ENCODE data around the gene GCK. TPM values are rescaled to one million over a fixed set of nuclear protein-coding genes. Genes with fewer than 3 reads are reported as not detected.

GCK gene
- total and polyA plus RNA-seq, 4 donors = 0.09 to 12.7 (median 0.44) TPM

DNA sequence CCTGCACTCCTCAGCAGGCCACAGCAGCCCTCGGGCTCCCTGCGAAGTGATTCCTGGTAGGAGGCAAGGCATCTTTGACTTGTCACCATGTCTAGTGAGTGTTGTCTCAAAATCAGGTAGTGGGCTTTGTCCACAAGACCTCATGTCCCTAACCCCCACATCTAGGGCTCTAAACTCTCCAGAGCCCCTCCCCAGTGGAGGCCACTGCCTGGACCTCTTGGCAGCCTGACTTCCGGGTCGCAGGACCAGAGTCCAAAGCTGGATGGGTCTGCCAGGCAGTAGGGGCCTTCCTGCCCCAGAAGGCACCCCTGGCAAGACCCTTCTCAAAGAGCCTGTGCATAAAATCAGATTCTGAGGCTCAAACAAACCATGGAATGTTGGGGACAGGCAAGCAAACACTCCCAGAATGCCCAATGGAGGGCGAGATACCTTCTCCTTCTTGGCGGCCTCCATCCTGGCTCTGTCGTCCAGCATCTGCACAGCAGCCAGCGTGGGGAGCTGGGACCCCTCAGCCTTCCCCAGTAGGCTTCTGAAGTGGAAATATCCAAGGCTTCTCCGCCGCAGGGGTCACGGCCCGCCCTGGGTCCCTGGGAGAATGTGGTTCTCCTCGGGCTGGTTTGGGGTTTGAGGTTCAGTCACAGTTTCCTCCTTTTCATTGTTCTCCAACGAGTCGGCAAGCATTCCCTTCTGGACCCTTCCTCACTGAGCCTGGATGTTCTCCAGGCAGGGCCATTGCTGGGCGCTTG lies 586 bp downstream of the GCK start:
- DNase-seq (ENCODE audit: low spot score) = no peak
- H3K9ac ChIP-seq (ENCODE audit: low read depth in 1 of 2, low read length in 2 of 2) = no peak overlapping the region
- no peak overlapping the region for H3K27ac ChIP-seq (ENCODE audit: low read depth in 1 of 2, low read length in 2 of 2)
- peaks cover 0 to 10% (median 4%) of the 10 kb centered on the region in 4 donors for H3K4me1 ChIP-seq (ENCODE audit: control insufficient read depth in 4 of 4, insufficient read depth in 4 of 4, low read length in 3 of 4)
- H3K4me3 ChIP-seq (ENCODE audit: low read depth in 1 of 3, low read length in 3 of 3) = no peak overlapping the region
- TF ChIP-seq, protein P1, sequence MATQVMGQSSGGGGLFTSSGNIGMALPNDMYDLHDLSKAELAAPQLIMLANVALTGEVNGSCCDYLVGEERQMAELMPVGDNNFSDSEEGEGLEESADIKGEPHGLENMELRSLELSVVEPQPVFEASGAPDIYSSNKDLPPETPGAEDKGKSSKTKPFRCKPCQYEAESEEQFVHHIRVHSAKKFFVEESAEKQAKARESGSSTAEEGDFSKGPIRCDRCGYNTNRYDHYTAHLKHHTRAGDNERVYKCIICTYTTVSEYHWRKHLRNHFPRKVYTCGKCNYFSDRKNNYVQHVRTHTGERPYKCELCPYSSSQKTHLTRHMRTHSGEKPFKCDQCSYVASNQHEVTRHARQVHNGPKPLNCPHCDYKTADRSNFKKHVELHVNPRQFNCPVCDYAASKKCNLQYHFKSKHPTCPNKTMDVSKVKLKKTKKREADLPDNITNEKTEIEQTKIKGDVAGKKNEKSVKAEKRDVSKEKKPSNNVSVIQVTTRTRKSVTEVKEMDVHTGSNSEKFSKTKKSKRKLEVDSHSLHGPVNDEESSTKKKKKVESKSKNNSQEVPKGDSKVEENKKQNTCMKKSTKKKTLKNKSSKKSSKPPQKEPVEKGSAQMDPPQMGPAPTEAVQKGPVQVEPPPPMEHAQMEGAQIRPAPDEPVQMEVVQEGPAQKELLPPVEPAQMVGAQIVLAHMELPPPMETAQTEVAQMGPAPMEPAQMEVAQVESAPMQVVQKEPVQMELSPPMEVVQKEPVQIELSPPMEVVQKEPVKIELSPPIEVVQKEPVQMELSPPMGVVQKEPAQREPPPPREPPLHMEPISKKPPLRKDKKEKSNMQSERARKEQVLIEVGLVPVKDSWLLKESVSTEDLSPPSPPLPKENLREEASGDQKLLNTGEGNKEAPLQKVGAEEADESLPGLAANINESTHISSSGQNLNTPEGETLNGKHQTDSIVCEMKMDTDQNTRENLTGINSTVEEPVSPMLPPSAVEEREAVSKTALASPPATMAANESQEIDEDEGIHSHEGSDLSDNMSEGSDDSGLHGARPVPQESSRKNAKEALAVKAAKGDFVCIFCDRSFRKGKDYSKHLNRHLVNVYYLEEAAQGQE (IDR thresholded peaks at IDR 0.05) = no peak
- no peak for TF ChIP-seq NR2F2 (IDR thresholded peaks at IDR 0.05)
- no peak for TF ChIP-seq SP1 (IDR thresholded peaks at IDR 0.05)
- no peak for TF ChIP-seq CTCF (IDR thresholded peaks at IDR 0.05; ENCODE audit: low read depth, low read length, missing input control)
- TF ChIP-seq HNF4G (IDR thresholded peaks at IDR 0.05) = no peak
- H3K36me3 ChIP-seq (ENCODE audit: control insufficient read depth in 4 of 4, insufficient read depth in 3 of 4, low read depth in 1 of 4, low read length in 3 of 4) = no peaks in the 10 kb centered on the region
- H3K9me3 ChIP-seq (ENCODE audit: control insufficient read depth in 4 of 4, low read length in 3 of 4) = no peaks in the 10 kb centered on the region
- WGBS = 86% methylated on average over 16 of the region's 16 CpGs
- H3K27me3 ChIP-seq (ENCODE audit: control insufficient read depth in 4 of 4, insufficient read depth in 4 of 4, low read length in 3 of 4) = no peaks in the 10 kb centered on the region

GRCh38 chr7:44187636-44188416 lies 1.4 kb downstream of the GCK start:
- WGBS = 75% methylated on average over 9 of the region's 9 CpGs
- no peaks in the 10 kb centered on the region for H3K27me3 ChIP-seq (ENCODE audit: control insufficient read depth in 4 of 4, insufficient read depth in 4 of 4, low read length in 3 of 4)
- no peak for DNase-seq (ENCODE audit: low spot score)

More at GRCh38 chr7:44187636-44188416, 1.4 kb downstream of the GCK start:
- TF ChIP-seq EGR1 (IDR thresholded peaks at IDR 0.05; ENCODE audit: low read depth in 2 of 2) (no peak), GABPA (IDR thresholded peaks at IDR 0.05 in 1 of 2, conservative IDR thresholded peaks at IDR 0.05 in 1 of 2) (no peak), RXRA (IDR thresholded peaks at IDR 0.05) (no peak), ZBTB33 (IDR thresholded peaks at IDR 0.05) (no peak), JUND (IDR thresholded peaks at IDR 0.05) (no peak), MAX (IDR thresholded peaks at IDR 0.05) (no peak), HNF4G (IDR thresholded peaks at IDR 0.05) (no peak), HNF4A (conservative IDR thresholded peaks at IDR 0.05) (no peak), CTCF (IDR thresholded peaks at IDR 0.05; ENCODE audit: low read depth, low read length, missing input control) (no peak), SP1 (IDR thresholded peaks at IDR 0.05) (no peak), TAF1 (conservative IDR thresholded peaks at IDR 0.05) (no peak), YY1 (IDR thresholded peaks at IDR 0.05) (no peak), RAD21 (IDR thresholded peaks at IDR 0.05) (no peak)
- TF ChIP-seq, protein P2, sequence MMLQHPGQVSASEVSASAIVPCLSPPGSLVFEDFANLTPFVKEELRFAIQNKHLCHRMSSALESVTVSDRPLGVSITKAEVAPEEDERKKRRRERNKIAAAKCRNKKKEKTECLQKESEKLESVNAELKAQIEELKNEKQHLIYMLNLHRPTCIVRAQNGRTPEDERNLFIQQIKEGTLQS (IDR thresholded peaks at IDR 0.05) = no peak
- H3K9ac ChIP-seq (ENCODE audit: low read depth in 1 of 2, low read length in 2 of 2) = no peak overlapping the region
- H3K27ac ChIP-seq (ENCODE audit: low read depth in 1 of 2, low read length in 2 of 2) = no peak overlapping the region
- peaks cover 0 to 10% (median 4%) of the 10 kb centered on the region in 4 donors for H3K4me1 ChIP-seq (ENCODE audit: control insufficient read depth in 4 of 4, insufficient read depth in 4 of 4, low read length in 3 of 4)
- H3K4me3 ChIP-seq (ENCODE audit: low read depth in 1 of 3, low read length in 3 of 3) = no peak overlapping the region
- H3K36me3 ChIP-seq (ENCODE audit: control insufficient read depth in 4 of 4, insufficient read depth in 3 of 4, low read depth in 1 of 4, low read length in 3 of 4) = no peaks in the 10 kb centered on the region
- H3K9me3 ChIP-seq (ENCODE audit: control insufficient read depth in 4 of 4, low read length in 3 of 4) = peaks cover 3 to 7% (median 6%) of the 10 kb centered on the region in 4 donors
